A673 (cell line): ENCODE results near the gene EVI2B. TPM values are rescaled to one million over a fixed set of nuclear protein-coding genes. Genes with fewer than 3 reads are reported as not detected.

Experiments used
- BruUV-seq: library from RNA; stranded (reverse); fragments of 400-500 nt; replicated peaks from 2 replicates; lab custom pipeline; 2021; lab: Mats Ljungman, UMichigan
- CTCF ChIA-PET: fragments of 300-600 bp; sonication (Branson Sonifier 250); formaldehyde crosslinking; loops from one replicate; lab custom pipeline; 2022; ENCODE audit warnings: antibody characterized with exemption; lab: Charles Lee
- POLR2A ChIA-PET: fragments of 300-600 bp; sonication (Branson Sonifier 250); formaldehyde crosslinking; loops from one replicate; lab custom pipeline; 2022; ENCODE audit warnings: antibody characterized with exemption; ENCODE audit not compliant: low non-redundant PET; lab: Charles Lee
- DNase-seq: peaks from one replicate; pipeline ENCODE4 v3.0.0-alpha.2; 2015; ENCODE audit warnings: low spot score
- H3K27ac ChIP-seq: fragments of 200-600 bp; sonication (generic); 2 replicates; pipeline ENCODE4 v1.5.1; 2016; ENCODE audit warnings: mixed run types, low read depth, mild to moderate bottlenecking, mixed read lengths, antibody characterized with exemption, low read length; ENCODE audit not compliant: poor library complexity, severe bottlenecking
- H3K27me3 ChIP-seq: fragments of 200-600 bp; sonication (generic); replicated peaks from 2 replicates; pipeline ENCODE4 v1.6.1; 2017; ENCODE audit warnings: mixed run types, low read depth, mild to moderate bottlenecking, mixed read lengths, antibody characterized with exemption, low read length; ENCODE audit not compliant: insufficient read depth, poor library complexity
- H3K36me3 ChIP-seq: fragments of 200-600 bp; sonication (generic); 2 replicates; pipeline ENCODE4 v1.6.1; 2016; ENCODE audit warnings: mixed run types, mild to moderate bottlenecking, mixed read lengths, antibody characterized with exemption, low read length; ENCODE audit not compliant: insufficient read depth, poor library complexity, severe bottlenecking
- H3K4me1 ChIP-seq: fragments of 200-600 bp; sonication (generic); 2 replicates; pipeline ENCODE4 v1.6.1; 2017; ENCODE audit warnings: mixed run types, mild to moderate bottlenecking, mixed read lengths, antibody characterized with exemption, low read length; ENCODE audit not compliant: insufficient read depth, poor library complexity, severe bottlenecking
- H3K4me3 ChIP-seq: fragments of 200-600 bp; sonication (generic); 2 replicates; pipeline ENCODE4 v1.5.1; 2016; ENCODE audit warnings: low read depth, mixed run types, mild to moderate bottlenecking, mixed read lengths, low read length; ENCODE audit not compliant: poor library complexity, severe bottlenecking
- H3K9me3 ChIP-seq: fragments of 200-600 bp; sonication (generic); 2 replicates; pipeline ENCODE4 v1.6.1; 2016; ENCODE audit warnings: mixed run types, low read depth, mild to moderate bottlenecking, mixed read lengths, antibody characterized with exemption, low read length; ENCODE audit not compliant: poor library complexity, severe bottlenecking
- CTCF ChIP-seq: fragments of 300-800, 200-600 bp; sonication (generic); conservative IDR thresholded peaks from 2 replicates; pipeline ENCODE4 v1.5.1; 2017; ENCODE audit warnings: low read depth, mild to moderate bottlenecking, antibody characterized with exemption, low read length, moderate library complexity, mixed read lengths
- EZH2 ChIP-seq: fragments of 200-600 bp; sonication (generic); IDR thresholded peaks from 2 replicates; pipeline ENCODE4 v1.6.1; 2017; ENCODE audit warnings: borderline replicate concordance, low read depth, mild to moderate bottlenecking, mixed read lengths, antibody characterized with exemption, low read length; ENCODE audit not compliant: poor library complexity, severe bottlenecking
- intact Hi-C: fragments of 100-400 bp; cut with micrococcal nuclease; formaldehyde crosslinking; loops from one replicate; pipeline ENCODE4 v1.10.0; 2022; ENCODE audit not compliant: unreplicated experiment
- total RNA-seq: library from RNA; stranded (reverse); gene quantifications from 2 replicates; pipeline ENCODE4 v1.2.3, GENCODE V29; 2021

Gene EVI2B
- total RNA-seq, 1 experiment from 2014 or later: 0.92 TPM

- H3K36me3 ChIP-seq: no peaks in the 10 kb centered on the region
- BruUV-seq: no TSS peak
Measured at GRCh38 chr17:31272803-31273202, 41.1 kb downstream of the EVI2B start.

GRCh38 chr17:31272236-31272635 lies 41.6 kb downstream of the EVI2B start:
- Histone ChIP-seq H3K27me3 (no peaks in the 10 kb centered on the region), H3K4me3 (no peak overlapping the region), H3K9me3 (no peaks in the 10 kb centered on the region), H3K4me1 (peaks cover 6% of the 10 kb centered on the region), H3K36me3 (no peaks in the 10 kb centered on the region), H3K27ac (no peak overlapping the region)
- TF ChIP-seq CTCF (no peak), EZH2 (no peak)
- POLR2A ChIA-PET: no interaction called here
- BruUV-seq: no TSS peak
- CTCF ChIA-PET: no interaction called here
- intact Hi-C loops: no loop called here
- DNase-seq: no peak

More at GRCh38 chr17:31272803-31273202, 41.1 kb downstream of the EVI2B start:
- TF ChIP-seq EZH2: no peak
- no peak for TF ChIP-seq CTCF
- DNase-seq: no peak
- intact Hi-C loops: no loop called here
- H3K4me1 ChIP-seq: peaks cover 6% of the 10 kb centered on the region
- ChIA-PET CTCF (no interaction called here), POLR2A (no interaction called here)
- H3K27me3 ChIP-seq: no peaks in the 10 kb centered on the region
- H3K9me3 ChIP-seq: no peaks in the 10 kb centered on the region
- no peak overlapping the region for H3K4me3 ChIP-seq
- H3K27ac ChIP-seq: no peak overlapping the region

- Histone ChIP-seq H3K4me3 (no peak overlapping the region), H3K4me1 (peaks cover 6% of the 10 kb centered on the region), H3K27ac (no peak overlapping the region), H3K9me3 (no peaks in the 10 kb centered on the region), H3K27me3 (no peaks in the 10 kb centered on the region), H3K36me3 (no peaks in the 10 kb centered on the region)
- POLR2A ChIA-PET: no interaction called here
- TF ChIP-seq EZH2: no peak
- TF ChIP-seq CTCF: no peak
- CTCF ChIA-PET: no interaction called here
- no TSS peak for BruUV-seq
- DNase-seq: peak; percentile 4
- intact Hi-C loops: no loop called here
Measured at GRCh38 chr17:31269578-31269983, 44.3 kb downstream of the EVI2B start.
